IPS DF 6.9 (cell line): ENCODE data around the gene RALA.

Experiments used
- DNase-seq: peaks from one replicate; pipeline ENCODE4 v3.0.0-alpha.2; 2013; ENCODE audit warnings: low read depth, low spot score
- H3K27ac ChIP-seq: one replicate; pipeline ENCODE4 v1.5.1; 2013; ENCODE audit warnings: low read length, control low read depth
- H3K27me3 ChIP-seq: 2 replicates; pipeline ENCODE4 v1.6.1; 2013; ENCODE audit warnings: mild to moderate bottlenecking, low read length; ENCODE audit not compliant: control insufficient read depth, insufficient read depth
- H3K36me3 ChIP-seq: 2 replicates; pipeline ENCODE4 v1.6.1; 2013; ENCODE audit warnings: low read length; ENCODE audit not compliant: control insufficient read depth, insufficient read depth
- H3K4me1 ChIP-seq: 2 replicates; pipeline ENCODE4 v1.6.1; 2013; ENCODE audit warnings: low read length; ENCODE audit not compliant: control insufficient read depth, insufficient read depth
- H3K4me3 ChIP-seq: 2 replicates; pipeline ENCODE4 v1.5.1; 2013; ENCODE audit warnings: mild to moderate bottlenecking, low read length
- H3K9me3 ChIP-seq: 2 replicates; pipeline ENCODE4 v1.6.1; 2013; ENCODE audit warnings: low read length, inconsistent platforms; ENCODE audit not compliant: control insufficient read depth, insufficient read depth
- WGBS: extraction: QIAGEN DNeasy Blood & Tissue Kit; methylation state at CpG from one replicate; pipeline ENCODE4 v1.1.7; 2013; ENCODE audit warnings: mixed read lengths, missing lambda C conversion rate; ENCODE audit not compliant: insufficient read length, insufficient coverage; 5-methylcytosine and 5-hydroxymethylcytosine counted together

RALA gene

GRCh38 chr7:39645482-39646407 is 22.4 kb downstream of the RALA start:
- Histone ChIP-seq H3K27me3 (no peaks in the 10 kb centered on the region), H3K27ac (no peak overlapping the region), H3K4me3 (no peak overlapping the region), H3K9me3 (no peaks in the 10 kb centered on the region), H3K36me3 (no peaks in the 10 kb centered on the region), H3K4me1 (no peaks in the 10 kb centered on the region)
- no CpG with 5 or more reads among the region's 5 CpGs for WGBS
- DNase-seq = no peak

- no peaks in the 10 kb centered on the region for H3K4me1 ChIP-seq
- H3K9me3 ChIP-seq = no peaks in the 10 kb centered on the region
- no peaks in the 10 kb centered on the region for H3K36me3 ChIP-seq
- DNase-seq = no peak
- H3K27ac ChIP-seq = no peak overlapping the region
- H3K27me3 ChIP-seq = no peaks in the 10 kb centered on the region
- no peak overlapping the region for H3K4me3 ChIP-seq
These were observed 24.4 kb downstream of the RALA start for GRCh38 chr7:39647816-39648215.

- no peaks in the 10 kb centered on the region for H3K36me3 ChIP-seq
- H3K4me3 ChIP-seq = no peak overlapping the region
- no peak for DNase-seq
- no CpG with 5 or more reads among the region's 4 CpGs for WGBS
- H3K9me3 ChIP-seq = no peaks in the 10 kb centered on the region
- H3K27ac ChIP-seq = no peak overlapping the region
- H3K4me1 ChIP-seq = no peaks in the 10 kb centered on the region
- H3K27me3 ChIP-seq = no peaks in the 10 kb centered on the region
These were observed 27.3 kb downstream of the RALA start for GRCh38 chr7:39650676-39651075.

GRCh38 chr7:39651265-39651664 is 27.9 kb downstream of the RALA start:
- Histone ChIP-seq H3K9me3 (no peaks in the 10 kb centered on the region), H3K36me3 (no peaks in the 10 kb centered on the region), H3K27ac (no peak overlapping the region), H3K27me3 (no peaks in the 10 kb centered on the region), H3K4me3 (no peak overlapping the region), H3K4me1 (no peaks in the 10 kb centered on the region)
- no CpG with 5 or more reads among the region's 3 CpGs for WGBS
- DNase-seq = no peak

- Histone ChIP-seq H3K36me3 (no peaks in the 10 kb centered on the region), H3K4me3 (no peak overlapping the region), H3K4me1 (no peaks in the 10 kb centered on the region), H3K27ac (no peak overlapping the region), H3K27me3 (no peaks in the 10 kb centered on the region), H3K9me3 (peaks cover 2% of the 10 kb centered on the region; the same call in 1 of the 2 replicates)
- no CpG with 5 or more reads among the region's 1 CpG for WGBS
- no peak for DNase-seq
These were observed 33.0 kb downstream of the RALA start for GRCh38 chr7:39656415-39656814.

- no peaks in the 10 kb centered on the region for H3K4me1 ChIP-seq
- no peaks in the 10 kb centered on the region for H3K36me3 ChIP-seq
- no peak overlapping the region for H3K27ac ChIP-seq
- DNase-seq = no peak
- WGBS = no CpG with 5 or more reads among the region's 5 CpGs
- H3K4me3 ChIP-seq = no peak overlapping the region
- H3K9me3 ChIP-seq = peaks cover 3% of the 10 kb centered on the region
- H3K27me3 ChIP-seq = no peaks in the 10 kb centered on the region
These were observed 36.1 kb downstream of the RALA start for GRCh38 chr7:39659356-39660013.

GRCh38 chr7:39661960-39662359 is 38.6 kb downstream of the RALA start:
- Histone ChIP-seq H3K9me3 (peaks cover 3% of the 10 kb centered on the region), H3K36me3 (no peaks in the 10 kb centered on the region), H3K4me3 (no peak overlapping the region), H3K4me1 (no peaks in the 10 kb centered on the region), H3K27ac (no peak overlapping the region), H3K27me3 (no peaks in the 10 kb centered on the region)
- whole genome bisulfite sequencing = no CpG with 5 or more reads among the region's 6 CpGs
- DNase-seq = no peak

- H3K9me3 ChIP-seq = peaks cover 3% of the 10 kb centered on the region
- no peak overlapping the region for H3K4me3 ChIP-seq
- H3K36me3 ChIP-seq = no peaks in the 10 kb centered on the region
- H3K27ac ChIP-seq = no peak overlapping the region
- no peak for DNase-seq
- H3K27me3 ChIP-seq = no peaks in the 10 kb centered on the region
- no peaks in the 10 kb centered on the region for H3K4me1 ChIP-seq
These were observed 39.9 kb downstream of the RALA start for GRCh38 chr7:39663263-39663662.

- Histone ChIP-seq H3K27ac (no peak overlapping the region), H3K4me1 (no peaks in the 10 kb centered on the region), H3K27me3 (no peaks in the 10 kb centered on the region), H3K4me3 (no peak overlapping the region), H3K9me3 (peaks cover 3% of the 10 kb centered on the region), H3K36me3 (no peaks in the 10 kb centered on the region)
- DNase-seq = no peak
- no CpG with 5 or more reads among the region's 1 CpG for WGBS
These were observed 40.7 kb downstream of the RALA start for GRCh38 chr7:39664057-39664456.

- WGBS = no CpG with 5 or more reads among the region's 3 CpGs
- Histone ChIP-seq H3K36me3 (no peaks in the 10 kb centered on the region), H3K27ac (no peak overlapping the region), H3K27me3 (no peaks in the 10 kb centered on the region), H3K4me1 (no peaks in the 10 kb centered on the region), H3K9me3 (peaks cover 3% of the 10 kb centered on the region), H3K4me3 (no peak overlapping the region)
- DNase-seq = no peak
These were observed 41.2 kb downstream of the RALA start for GRCh38 chr7:39664585-39664984.
